HG03520 (cell line): ENCODE measurements around the gene CTDSP2.
"Not testable (repeated sequence)": the region's sequence is repeated elsewhere in the genome, so short reads cannot be mapped to it uniquely, and the experiment has no call there.

Source experiments
- ATAC-seq: cut with Tn5 transposase; IDR thresholded peaks from one replicate; pipeline ENCODE4 v1.9.1; 2021; ENCODE audit warnings: mild to moderate bottlenecking, moderate library complexity; ENCODE audit not compliant: unreplicated experiment

Gene CTDSP2

GRCh38 chr12:57882575-57882974 lies 36.0 kb upstream of the CTDSP2 start:
- no peak for ATAC-seq

- ATAC-seq = no peak
Observed at GRCh38 chr12:57881475-57881874, 34.9 kb upstream of the CTDSP2 start.

GRCh38 chr12:57881035-57881434 lies 34.5 kb upstream of the CTDSP2 start:
- not testable (repeated sequence) for ATAC-seq

- ATAC-seq = no peak
Observed at GRCh38 chr12:57877876-57878275, 31.3 kb upstream of the CTDSP2 start.

GRCh38 chr12:57875753-57876547 lies 29.4 kb upstream of the CTDSP2 start:
- no peak for ATAC-seq

- ATAC-seq = no peak
Observed at GRCh38 chr12:57874166-57875108, 27.9 kb upstream of the CTDSP2 start.

GRCh38 chr12:57872362-57872761 lies 25.8 kb upstream of the CTDSP2 start:
- ATAC-seq = no peak

GRCh38 chr12:57869927-57870318 lies 23.4 kb upstream of the CTDSP2 start:
- ATAC-seq = no peak

- no peak for ATAC-seq
Observed at GRCh38 chr12:57869298-57869926, 22.9 kb upstream of the CTDSP2 start.

GRCh38 chr12:57868851-57869268 lies 22.3 kb upstream of the CTDSP2 start:
- ATAC-seq = no peak

GRCh38 chr12:57868221-57868620 lies 21.7 kb upstream of the CTDSP2 start:
- ATAC-seq = no peak

- no peak for ATAC-seq
Observed at GRCh38 chr12:57866308-57867019, 19.9 kb upstream of the CTDSP2 start.

- ATAC-seq = peak; percentile 61
Observed at GRCh38 chr12:57865084-57865751, 18.7 kb upstream of the CTDSP2 start.

- no peak for ATAC-seq
Observed at GRCh38 chr12:57864442-57865083, 18.0 kb upstream of the CTDSP2 start.

- ATAC-seq = no peak
Observed at GRCh38 chr12:57863676-57864075, 17.1 kb upstream of the CTDSP2 start.

GRCh38 chr12:57861967-57862366 lies 15.4 kb upstream of the CTDSP2 start:
- no peak for ATAC-seq

- ATAC-seq = not testable (repeated sequence)
Observed at GRCh38 chr12:57860883-57861282, 14.4 kb upstream of the CTDSP2 start.

- no peak for ATAC-seq
Observed at GRCh38 chr12:57859121-57859520, 12.6 kb upstream of the CTDSP2 start.

- ATAC-seq = not testable (repeated sequence)
Observed at GRCh38 chr12:57858123-57858522, 11.6 kb upstream of the CTDSP2 start.

- no peak for ATAC-seq
Observed at GRCh38 chr12:57854965-57855364, 8.4 kb upstream of the CTDSP2 start.
